NCI-H2081 treated with DMSO at 0.1 percent for 48 hours (cell line): ENCODE results near the gene MEX3D.
"Not testable (repeated sequence)": the region's sequence is repeated elsewhere in the genome, so short reads cannot be mapped to it uniquely, and the experiment has no call there.

Experiments
- DNase-seq: peaks from one replicate; lab custom pipeline; 2025; lab: John Stamatoyannopoulos, UW

Gene MEX3D

DNA sequence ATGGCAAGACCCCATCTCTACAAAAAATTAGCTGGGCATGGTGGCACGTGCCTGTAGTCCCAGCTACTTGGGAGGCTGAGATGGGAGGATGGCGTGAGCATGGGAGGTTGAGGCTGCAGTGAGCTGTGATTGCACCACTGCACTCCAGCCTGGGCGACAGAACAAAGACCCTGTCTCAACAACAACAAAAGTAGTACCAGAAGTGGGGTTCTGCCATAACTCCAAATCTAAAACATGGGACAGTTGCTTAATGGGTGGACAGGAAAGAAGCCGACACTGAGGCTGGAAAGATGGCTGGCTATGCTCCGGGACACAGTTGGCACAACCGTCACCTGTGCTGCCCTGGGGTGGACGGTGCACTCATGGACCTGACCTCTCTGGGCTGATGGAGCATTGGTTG is 32.4 kb downstream of the MEX3D start:
- DNase-seq = not testable (repeated sequence)

DNA sequence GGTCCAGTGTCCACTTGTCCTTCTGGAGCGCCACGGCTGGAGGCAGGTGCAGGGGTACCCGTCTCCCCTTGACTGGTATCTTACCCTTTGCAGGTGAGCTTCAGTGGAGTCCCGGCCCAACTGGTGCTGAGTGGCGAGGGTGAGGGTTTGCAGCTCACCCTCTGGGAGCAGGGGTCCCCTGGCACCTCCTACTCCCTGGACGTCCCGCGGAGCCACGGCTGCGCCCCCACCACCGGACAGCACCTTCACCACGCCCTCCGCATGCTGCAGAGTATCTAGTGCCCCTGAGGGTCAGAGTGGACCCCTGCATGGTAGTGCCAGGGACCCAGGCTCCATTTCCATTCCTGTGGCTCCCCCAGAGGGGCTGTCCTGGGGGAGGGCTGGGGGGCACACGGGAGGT is 33.2 kb downstream of the MEX3D start:
- DNase-seq = no peak

DNA sequence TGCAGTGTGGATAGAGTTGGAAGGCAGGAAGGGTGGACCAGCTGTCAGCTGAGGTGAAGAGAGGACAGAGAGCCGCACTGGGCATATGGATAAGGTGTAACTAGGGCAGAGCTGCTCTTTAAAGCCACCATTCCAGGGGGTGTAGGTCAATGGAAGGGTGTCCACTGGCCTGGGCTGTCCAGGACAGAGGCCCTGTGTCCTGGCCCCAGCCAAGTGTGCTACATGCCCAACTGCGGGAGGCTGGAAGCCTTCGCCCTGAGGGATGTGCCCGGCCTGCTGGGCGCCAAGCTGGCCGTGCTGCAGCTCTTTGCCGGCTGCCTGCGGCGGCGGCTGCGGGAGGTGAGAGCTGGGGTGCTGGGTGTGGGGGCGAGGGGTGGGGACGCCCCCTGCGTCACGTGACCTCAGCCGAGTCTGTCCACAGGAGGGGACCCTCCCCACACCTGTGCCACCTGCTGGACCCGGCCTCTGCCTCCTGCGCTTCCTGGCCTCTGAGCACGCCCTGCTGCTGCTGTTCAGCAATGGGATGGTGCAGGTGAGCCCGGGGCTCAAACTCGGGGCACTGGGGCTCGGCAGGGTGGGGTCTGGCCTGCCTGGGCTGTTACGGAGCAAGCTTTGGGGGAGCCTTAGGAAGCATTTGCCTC is 34.5 kb downstream of the MEX3D start:
- no peak for DNase-seq

DNA sequence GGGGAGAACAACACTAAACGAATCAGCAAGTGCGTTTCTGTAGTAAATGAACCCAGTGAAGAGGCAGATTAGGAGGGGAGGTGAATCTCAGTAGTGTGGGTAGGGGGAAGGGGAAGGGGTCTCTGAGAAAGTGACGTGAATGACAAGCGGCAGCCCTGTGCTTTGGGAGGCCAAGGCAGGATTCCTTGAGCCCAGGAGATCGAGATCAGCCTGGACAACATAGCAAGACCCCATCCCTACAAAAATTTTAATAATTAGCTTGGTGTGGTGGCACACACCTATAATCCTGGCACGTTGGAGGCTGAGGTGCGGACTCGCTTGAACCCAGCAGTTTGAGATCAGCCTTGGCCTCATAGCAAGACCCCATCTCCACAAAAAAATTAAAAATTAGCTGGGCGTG is 36.1 kb downstream of the MEX3D start:
- no peak for DNase-seq

DNA sequence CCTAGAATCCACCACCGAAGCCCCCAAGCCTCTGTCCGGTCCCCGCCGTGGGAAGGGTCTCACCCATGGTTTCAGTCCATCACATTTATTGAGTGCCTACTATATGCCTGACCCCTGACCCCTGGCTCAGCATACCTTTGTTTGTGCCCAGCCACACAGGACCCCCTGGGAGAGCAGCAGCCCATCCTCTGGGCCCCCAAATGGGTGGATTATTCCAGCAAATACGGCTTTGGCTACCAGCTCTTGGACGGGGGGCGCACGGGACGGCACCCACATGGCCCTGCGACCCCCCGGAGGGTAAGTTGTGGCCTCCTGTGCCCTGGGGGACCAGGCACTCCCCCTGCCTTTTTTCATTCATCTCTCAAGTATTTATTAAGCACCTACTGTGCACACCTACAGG is 36.5 kb downstream of the MEX3D start:
- DNase-seq = no peak

DNA sequence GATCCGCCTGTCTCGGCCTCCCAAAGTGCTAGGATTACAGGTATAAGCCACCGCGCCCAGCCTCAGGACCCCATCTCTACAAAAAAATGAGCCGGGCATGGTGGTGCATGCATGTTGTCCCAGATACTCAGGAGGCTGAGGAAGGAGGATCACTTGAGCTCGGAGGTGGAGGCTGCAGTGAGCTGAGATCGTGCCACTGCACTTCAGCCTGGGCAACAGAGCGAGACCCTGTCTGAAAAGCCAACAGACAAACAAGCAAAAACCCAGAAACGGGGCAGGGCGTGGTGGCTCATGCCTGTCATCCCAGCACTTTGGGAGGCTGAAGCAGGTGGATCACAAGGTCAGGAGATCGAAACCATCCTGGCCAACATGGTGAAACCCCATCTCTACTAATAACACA is 37.3 kb downstream of the MEX3D start:
- DNase-seq = not testable (repeated sequence)

DNA sequence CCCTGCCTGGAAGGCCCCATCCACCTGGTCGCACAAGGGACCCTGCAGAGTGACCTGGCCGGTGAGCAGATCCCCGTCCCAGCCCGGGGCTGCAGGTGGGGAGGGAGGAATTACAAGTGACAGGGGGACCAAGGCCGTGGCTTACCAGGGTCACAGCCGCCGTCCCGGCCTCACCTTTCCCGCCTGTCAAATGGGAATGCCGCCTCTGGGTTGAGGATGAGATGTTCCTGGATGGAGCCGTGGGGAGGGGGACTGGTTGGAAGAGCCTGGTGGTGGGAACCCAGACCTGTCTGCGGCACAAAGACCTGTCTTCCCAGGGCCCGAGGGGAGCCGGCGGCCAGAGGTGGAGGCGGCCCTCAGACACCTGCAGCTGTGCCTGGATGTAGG is 38.7 kb downstream of the MEX3D start:
- DNase-seq = no peak

DNA sequence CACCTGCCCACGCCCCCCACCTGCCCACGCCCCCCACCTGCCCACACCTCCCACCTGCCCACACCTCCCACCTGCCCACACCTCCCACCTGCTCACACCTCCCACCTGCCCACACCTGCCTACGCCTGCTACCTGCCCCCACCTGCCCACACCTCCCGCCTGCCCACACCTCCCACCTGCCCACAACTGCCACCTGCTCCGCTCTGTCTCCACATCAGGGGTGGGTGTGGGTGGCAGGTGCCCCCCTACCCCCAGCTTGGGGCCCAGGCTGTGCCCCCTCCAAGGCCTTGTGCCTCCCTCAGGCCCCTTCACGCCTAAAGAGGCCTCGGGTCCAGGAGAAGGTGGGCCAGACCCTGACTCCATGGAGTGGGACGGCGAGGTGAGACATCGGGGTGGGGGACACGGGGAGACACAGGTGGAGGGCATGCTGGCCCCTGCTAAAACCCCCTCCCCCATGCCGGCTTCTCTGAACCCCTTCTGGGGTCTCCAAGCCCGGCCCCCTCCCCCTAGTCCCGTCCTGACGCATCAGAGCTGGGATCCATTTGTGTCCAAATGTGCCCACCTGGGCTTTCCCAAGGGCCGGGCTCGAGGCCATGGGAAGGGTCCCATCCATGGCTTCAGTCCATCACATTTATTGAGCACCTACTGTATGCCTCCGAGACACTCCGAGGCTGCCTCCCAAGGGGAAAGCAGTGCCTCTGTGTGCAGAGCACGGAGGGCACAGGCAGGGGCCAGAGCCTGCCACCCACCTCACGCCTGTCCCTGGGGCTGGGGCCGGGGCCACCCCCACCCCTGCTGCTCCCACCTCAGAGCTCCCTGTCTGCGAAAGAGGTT is 39.3 kb downstream of the MEX3D start:
- DNase-seq = no peak

DNA sequence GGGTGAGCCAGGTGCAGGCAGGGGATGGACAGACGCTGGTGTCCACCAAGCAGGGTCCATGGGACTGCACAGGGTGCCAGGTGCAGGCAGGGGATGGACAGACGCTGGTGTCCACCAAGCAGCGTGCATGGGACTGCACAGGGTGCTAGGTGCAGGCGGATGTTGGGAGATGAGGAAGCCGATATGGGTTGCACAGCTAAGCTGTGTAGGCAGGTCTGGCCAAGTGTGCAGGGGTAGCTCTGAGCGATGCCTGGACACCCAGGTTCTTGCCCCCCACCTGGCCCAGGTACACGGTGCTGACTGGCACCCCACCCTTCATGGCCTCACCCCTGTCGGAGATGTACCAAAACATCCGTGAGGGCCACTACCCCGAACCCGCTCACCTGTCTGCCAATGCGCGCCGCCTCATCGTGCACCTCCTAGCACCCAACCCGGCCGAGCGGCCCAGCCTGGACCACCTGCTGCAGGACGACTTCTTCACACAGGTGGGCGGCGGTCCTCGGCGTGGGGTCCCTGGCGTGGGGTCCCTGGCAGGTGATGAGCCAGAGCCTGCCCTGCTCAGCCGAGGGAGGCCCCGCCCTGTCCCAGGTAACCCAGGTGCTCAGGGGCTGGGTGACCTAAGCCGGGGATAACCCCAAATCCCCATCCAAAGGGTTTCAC is 40.3 kb downstream of the MEX3D start:
- DNase-seq = no peak

DNA sequence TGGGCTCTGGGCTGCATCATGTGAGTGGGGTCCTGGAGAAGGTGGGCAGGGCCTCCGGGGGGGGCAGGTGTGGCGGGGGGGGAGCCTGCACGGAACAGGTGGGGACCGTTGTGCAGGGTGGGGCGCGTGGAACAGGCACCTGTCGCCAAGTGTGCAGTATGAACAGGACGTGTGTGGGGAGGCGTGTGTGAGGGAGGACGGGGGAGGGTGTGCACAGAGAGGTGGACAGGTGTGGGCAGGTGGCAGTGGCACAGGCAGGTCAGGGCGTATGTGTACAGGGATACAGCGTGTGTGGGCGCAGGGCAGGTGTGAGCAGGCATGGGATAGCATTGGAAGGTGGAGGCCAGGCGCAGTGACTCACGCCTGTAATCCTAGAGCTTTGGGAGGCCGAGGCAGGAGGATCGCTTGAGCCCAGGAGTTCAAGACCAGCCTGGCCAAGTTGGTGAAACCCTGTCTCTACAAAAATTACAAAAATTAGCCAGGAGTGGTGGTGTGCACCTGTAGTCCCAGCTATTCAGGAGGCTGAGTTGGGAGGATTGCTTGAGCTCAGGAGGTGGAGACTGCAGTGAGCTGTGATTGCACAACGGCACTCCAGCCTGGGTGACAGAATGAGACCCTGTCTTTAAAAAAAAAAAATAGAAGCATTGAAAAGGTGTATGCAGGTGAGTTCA is 41.0 kb downstream of the MEX3D start:
- DNase-seq = no peak

DNA sequence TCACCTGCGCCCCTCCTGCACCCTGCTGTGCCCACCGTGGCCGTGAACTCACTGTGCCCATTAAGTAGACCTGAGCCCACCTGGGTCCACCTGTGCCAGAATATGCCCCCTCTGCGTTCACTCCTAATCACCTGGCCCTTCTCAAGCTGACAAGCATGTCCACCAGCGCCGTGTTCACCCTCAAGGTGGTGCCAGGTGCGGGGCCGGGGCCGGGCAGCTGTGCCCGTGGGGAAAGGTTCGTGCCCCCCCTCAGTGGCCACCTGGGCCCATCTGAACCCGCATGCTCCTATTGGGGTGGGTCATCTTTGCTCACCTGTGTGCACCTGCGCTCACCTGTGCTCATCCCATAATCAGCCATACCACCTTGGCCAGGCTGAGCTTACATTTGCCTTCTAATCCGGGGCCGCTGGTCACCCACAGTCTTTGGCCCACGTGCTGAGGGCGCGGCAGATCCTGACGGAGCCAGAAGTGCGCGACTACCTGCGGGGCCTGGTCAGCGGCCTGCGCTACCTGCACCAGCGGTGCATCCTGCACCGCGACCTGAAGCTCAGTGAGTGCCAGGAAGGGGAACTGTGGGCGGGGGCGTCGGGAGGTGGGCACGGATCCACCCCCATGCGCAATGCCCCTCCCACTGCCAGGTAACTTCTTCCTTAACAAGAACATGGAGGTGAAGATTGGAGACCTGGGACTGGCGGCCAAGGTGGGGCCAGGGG is 41.9 kb downstream of the MEX3D start:
- DNase-seq = no peak

DNA sequence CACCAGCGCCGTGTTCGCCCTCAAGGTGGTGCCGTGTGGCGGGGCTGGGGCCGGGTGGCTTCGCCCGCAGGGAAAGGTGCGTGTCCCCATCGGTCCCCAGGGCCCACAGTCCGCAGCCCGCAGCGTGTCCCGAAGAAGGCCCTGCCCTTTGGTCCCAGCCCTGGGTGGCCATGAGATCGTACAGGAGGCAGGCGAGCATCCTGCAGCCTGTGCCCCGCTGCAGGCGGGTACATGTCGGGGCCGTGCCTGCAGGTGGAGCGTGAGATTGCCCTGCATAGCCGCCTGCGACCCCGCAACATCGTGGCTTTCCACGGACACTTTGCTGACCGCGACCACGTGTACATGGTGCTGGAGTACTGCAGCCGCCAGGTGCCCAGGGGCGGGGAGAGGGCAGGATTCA is 42.8 kb downstream of the MEX3D start:
- no peak for DNase-seq

DNA sequence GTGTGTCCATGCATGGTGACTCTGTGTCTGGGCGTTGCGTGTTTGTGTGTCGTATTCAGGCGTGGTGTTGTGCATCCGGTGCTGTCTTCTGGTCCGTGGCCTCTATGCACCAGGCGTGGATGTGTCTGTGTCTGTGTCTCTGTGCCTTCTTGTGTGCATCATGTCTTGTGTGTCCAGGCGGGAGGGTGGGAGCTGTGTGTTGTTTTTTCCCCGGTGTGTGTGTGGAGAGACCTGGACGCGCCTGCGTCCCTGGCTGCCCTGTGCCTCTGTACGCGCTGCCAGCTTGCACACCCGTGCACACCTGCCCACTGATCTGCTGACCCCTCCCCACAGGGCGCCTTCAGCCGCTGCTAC is 43.2 kb downstream of the MEX3D start:
- DNase-seq = no peak

DNA sequence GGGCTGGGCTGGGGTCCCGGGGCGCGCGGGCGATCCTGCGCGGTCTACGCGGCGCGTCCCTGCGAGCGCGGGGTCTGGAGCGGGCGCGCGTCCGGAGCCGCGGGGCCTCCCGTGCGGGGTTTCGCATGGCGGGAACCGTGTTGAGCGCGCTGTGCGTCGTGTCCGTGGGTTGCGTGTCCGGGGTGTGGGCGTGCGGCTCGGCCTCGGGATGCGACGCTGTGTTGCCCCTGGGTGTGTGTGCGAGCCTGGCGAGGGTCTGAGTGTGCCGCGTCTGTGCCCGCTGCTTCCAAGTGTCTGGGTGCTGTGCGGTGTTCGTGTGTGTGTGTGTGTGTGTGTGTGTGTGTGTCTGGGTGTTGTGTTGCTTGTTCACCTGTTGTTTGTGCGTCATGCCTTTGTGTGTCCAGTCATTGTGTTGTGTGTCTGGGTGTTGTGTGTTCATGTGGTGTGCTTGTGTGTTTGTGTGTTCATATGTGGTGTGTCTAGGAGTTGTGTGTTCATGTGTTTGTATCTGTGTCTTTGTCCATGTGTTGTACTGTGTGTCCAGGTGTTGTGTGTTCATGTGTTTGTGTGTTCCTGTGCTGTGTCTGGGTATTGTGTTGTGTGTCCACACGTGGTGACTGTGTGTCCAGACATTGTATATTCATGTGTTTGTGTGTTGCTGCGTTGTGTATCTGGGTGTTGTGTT is 43.7 kb downstream of the MEX3D start:
- no peak for DNase-seq

DNA sequence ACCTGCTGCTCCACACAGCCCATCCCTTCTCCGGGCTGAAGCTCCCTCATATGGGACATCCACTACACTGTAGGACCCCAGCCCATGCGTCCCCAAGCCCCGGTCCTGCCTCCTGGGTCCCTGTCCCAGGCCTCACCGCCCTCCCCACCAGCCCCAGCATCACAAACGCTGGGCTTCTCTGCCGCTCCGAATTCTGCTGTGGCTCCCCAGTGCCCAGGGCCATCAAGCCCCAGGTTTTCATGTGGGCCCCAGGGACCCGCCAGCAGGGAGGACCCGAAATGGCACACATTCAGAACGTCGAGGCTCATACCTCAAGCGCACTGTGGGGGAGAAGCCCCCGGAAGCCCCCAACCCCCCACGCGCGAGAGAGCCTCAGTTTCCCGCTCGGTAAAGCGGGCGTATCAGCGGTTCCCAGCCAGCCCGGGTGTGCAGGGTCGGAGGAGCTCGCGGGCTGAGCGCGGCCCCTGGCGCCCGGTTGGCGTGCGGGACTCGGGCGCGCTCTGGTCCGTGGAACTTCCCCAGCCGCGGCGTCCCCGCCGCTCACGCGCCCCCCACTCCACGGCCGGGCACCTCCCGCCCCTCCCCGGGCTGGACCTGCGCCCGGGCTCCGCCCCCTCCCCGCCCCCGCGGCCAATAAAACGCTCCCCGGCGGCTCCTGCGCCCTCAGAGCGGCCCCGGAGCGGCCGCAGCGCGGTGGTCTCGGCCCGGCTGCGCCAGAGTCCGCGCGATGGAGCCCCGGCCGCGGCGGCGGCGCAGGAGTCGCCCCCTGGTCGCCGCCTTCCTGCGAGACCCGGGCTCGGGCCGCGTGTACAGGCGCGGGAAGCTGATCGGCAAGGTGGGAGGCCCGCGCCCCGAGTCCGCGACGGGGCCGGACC is 44.5 kb downstream of the MEX3D start, which contains the start of gene PLK5:
Gene PLK5, plus strand, starts transcription at position 666 of the 875 bp plus-strand sequence. CDS start 2,920 bp downstream, outside the sequence.
- DNase-seq = no peak

DNA sequence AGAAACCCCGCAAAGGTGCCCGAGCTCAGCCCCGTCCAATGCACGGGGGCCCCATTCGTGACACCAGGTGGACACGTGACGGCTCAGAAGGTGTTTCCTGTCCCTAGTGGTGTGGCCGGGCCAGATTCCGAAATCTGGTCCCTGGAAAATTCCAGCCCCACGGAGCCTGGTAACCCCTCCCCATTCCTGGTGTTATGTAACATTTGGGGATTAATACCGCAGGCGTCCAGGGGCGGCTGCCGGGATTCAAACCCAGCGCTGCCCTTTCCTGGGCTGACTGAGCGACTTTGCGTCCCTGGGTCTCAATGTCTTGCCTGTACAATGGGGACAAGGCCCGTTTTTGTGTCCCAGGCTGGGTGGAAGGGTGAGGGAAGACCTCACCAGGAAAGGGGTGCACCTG is 45.3 kb downstream of the MEX3D start:
- no peak for DNase-seq

DNA sequence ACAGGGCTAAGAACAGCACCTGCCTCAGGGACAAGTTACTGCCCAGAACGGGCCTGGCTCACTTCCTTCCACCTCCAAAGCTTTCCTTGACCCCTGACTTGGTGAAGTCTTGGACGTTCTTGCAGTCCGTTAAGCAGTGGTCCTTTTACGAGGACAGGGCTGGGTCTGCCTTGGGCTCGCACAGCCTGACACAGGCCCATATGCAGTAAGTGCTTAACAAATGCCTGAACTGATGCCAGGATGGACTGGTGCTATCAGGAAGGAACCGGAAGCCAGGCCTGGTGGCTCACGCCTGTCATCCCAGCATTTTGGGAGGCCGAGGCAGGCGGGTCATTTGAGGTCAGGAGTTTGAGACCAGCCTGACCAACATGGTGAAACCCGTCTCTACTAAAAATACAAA is 46.1 kb downstream of the MEX3D start:
- DNase-seq = no peak

DNA sequence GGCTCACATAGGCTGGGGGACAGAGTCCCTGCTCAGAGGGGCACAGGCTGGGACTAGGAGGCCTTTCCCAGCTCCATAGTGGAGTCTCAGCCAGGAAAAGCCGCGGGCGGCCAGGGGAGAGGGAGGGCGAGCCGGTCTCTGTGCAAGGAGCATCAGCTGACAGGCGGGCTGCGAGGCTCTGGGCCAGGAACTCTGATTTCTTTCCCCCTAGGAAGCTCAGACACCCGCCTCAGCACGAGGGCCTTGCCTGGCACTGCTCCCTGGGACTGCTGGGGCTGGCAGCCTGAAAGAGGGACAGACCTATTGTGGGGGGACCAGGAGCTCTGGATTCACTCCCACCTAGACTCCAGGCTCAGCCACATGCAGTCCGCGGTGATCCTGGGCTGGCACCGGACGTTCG is 46.5 kb downstream of the MEX3D start:
- DNase-seq = no peak

DNA sequence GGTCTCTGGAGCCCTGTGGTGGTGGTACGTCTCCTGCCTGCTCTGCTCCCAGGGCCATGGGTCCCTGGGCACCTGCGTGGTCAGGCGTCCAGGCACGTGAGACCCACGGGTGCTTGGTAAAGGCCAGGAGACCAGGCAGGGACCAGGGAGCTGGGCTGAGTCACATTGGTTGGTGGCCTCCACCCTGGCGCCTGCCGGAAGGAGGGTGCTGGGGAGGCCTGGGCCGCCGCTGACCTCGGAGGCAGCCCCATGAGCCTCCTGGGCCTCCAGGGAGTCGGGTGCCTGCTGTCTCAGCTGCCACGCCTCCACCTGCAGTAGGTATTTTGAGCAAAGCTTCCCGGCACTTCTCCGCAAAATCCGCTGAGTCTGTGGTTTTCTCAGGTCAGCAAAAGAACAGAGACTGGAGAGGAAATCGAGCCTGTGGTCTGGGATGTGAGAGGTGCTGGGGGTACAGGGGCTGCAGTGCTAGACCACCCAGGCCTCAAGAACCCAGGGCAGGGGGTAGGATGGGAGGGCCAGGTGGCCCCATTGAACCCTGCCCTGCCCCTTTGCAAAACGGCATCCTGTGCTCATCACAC is 47.8 kb downstream of the MEX3D start:
- no peak for DNase-seq

DNA sequence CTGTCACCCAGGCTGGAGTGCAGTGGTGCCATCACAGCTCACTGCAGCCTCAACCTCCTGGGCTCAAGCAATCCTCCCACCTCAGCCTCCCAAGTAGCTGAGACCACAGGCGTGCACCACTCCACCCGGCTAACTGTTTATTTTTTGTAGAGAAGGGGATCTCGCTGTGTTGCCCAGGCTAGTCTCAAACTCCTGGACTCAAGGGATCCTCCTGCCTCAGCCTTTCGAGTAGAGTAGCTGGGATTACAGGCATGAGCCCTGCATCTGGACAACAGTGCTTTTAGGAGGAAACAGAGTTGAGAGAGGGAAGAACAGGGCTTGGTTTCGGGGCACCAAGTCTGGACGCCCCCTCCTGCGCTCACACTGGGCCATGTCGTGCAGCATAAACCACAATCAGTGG is 48.3 kb downstream of the MEX3D start:
- not testable (repeated sequence) for DNase-seq
